ENCODE data around the gene HMX2.

Gene HMX2

GRCh38 chr10:123141791-123142700 is 5.9 kb upstream of the HMX2 start:
- H3K9me3 ChIP-seq (ENCODE audit: control insufficient read depth, low read length) = no peaks in the 10 kb centered on the region
- H3K36me3 ChIP-seq (ENCODE audit: control insufficient read depth, insufficient read depth, low read length) = no peaks in the 10 kb centered on the region
- no peaks in the 10 kb centered on the region for H3K79me2 ChIP-seq
- no peak overlapping the region for H3K4me3 ChIP-seq (ENCODE audit: low read depth, low read length)
- no peak overlapping the region for H3K4me2 ChIP-seq (ENCODE audit: low read length)
- H3K4me1 ChIP-seq = no peaks in the 10 kb centered on the region
- H3K27ac ChIP-seq = no peak overlapping the region
- H2AFZ ChIP-seq = no peak overlapping the region
- TF ChIP-seq, protein P1, sequence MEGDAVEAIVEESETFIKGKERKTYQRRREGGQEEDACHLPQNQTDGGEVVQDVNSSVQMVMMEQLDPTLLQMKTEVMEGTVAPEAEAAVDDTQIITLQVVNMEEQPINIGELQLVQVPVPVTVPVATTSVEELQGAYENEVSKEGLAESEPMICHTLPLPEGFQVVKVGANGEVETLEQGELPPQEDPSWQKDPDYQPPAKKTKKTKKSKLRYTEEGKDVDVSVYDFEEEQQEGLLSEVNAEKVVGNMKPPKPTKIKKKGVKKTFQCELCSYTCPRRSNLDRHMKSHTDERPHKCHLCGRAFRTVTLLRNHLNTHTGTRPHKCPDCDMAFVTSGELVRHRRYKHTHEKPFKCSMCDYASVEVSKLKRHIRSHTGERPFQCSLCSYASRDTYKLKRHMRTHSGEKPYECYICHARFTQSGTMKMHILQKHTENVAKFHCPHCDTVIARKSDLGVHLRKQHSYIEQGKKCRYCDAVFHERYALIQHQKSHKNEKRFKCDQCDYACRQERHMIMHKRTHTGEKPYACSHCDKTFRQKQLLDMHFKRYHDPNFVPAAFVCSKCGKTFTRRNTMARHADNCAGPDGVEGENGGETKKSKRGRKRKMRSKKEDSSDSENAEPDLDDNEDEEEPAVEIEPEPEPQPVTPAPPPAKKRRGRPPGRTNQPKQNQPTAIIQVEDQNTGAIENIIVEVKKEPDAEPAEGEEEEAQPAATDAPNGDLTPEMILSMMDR (IDR thresholded peaks at IDR 0.05) = no peak
- peaks cover 4% of the 10 kb centered on the region for H3K27me3 ChIP-seq (ENCODE audit: control insufficient read depth, insufficient read depth, low read length)
- no peak overlapping the region for H3K9ac ChIP-seq

- H3K79me2 ChIP-seq = no peaks in the 10 kb centered on the region
These were observed 5.2 kb upstream of the HMX2 start for GRCh38 chr10:123142701-123143161.

GRCh38 chr10:123143162-123143824 is 4.6 kb upstream of the HMX2 start:
- peaks cover 8% of the 10 kb centered on the region for H3K27me3 ChIP-seq (ENCODE audit: control insufficient read depth, insufficient read depth, low read length)
- no peak overlapping the region for H3K4me2 ChIP-seq (ENCODE audit: low read length)
- H3K9ac ChIP-seq = no peak overlapping the region
- no peaks in the 10 kb centered on the region for H3K9me3 ChIP-seq (ENCODE audit: control insufficient read depth, low read length)
- TF ChIP-seq, protein P1 (IDR thresholded peaks at IDR 0.05) = no peak
- H3K4me3 ChIP-seq (ENCODE audit: low read depth, low read length) = no peak overlapping the region
- no peaks in the 10 kb centered on the region for H3K36me3 ChIP-seq (ENCODE audit: control insufficient read depth, insufficient read depth, low read length)
- H2AFZ ChIP-seq = no peak overlapping the region
- H3K79me2 ChIP-seq = no peaks in the 10 kb centered on the region
- H3K4me1 ChIP-seq = no peaks in the 10 kb centered on the region
- no peak overlapping the region for H3K27ac ChIP-seq

More at GRCh38 chr10:123142701-123143161, 5.2 kb upstream of the HMX2 start:
- H3K27ac ChIP-seq = no peak overlapping the region
- no peak overlapping the region for H2AFZ ChIP-seq
- H3K9ac ChIP-seq = no peak overlapping the region
- TF ChIP-seq, protein P1 (IDR thresholded peaks at IDR 0.05) = no peak
- no peaks in the 10 kb centered on the region for H3K9me3 ChIP-seq (ENCODE audit: control insufficient read depth, low read length)
- H3K4me3 ChIP-seq (ENCODE audit: low read depth, low read length) = no peak overlapping the region
- H3K4me2 ChIP-seq (ENCODE audit: low read length) = no peak overlapping the region
- no peaks in the 10 kb centered on the region for H3K4me1 ChIP-seq
- H3K27me3 ChIP-seq (ENCODE audit: control insufficient read depth, insufficient read depth, low read length) = peaks cover 8% of the 10 kb centered on the region
- H3K36me3 ChIP-seq (ENCODE audit: control insufficient read depth, insufficient read depth, low read length) = no peaks in the 10 kb centered on the region

- Histone ChIP-seq H3K79me2 (no peaks in the 10 kb centered on the region), H3K27ac (no peak overlapping the region), H3K9me3 (ENCODE audit: control insufficient read depth, low read length) (no peaks in the 10 kb centered on the region), H2AFZ (no peak overlapping the region), H3K4me2 (ENCODE audit: low read length) (no peak overlapping the region), H3K4me3 (ENCODE audit: low read depth, low read length) (no peak overlapping the region), H3K27me3 (ENCODE audit: control insufficient read depth, insufficient read depth, low read length) (peaks cover 8% of the 10 kb centered on the region), H3K4me1 (no peaks in the 10 kb centered on the region), H3K9ac (no peak overlapping the region), H3K36me3 (ENCODE audit: control insufficient read depth, insufficient read depth, low read length) (no peaks in the 10 kb centered on the region)
- TF ChIP-seq, protein P1 (IDR thresholded peaks at IDR 0.05) = no peak
These were observed 4.1 kb upstream of the HMX2 start for GRCh38 chr10:123143825-123144168.

All from parathyroid adenoma (tissue), 2 donors.